ENCODE data around the gene EXOC2.

EXOC2 gene

GRCh38 chr6:692858-693722 is at the start of gene EXOC2:
Gene EXOC2 (minus strand): TSS chr6:693139. CDS start chr6:637818, 55,321 bp downstream.
- peak within 1 kb of the TSS; percentile 90 for H3K4me3 ChIP-seq (ENCODE audit: low read length)
- peak; percentile 83 for DNase-seq (ENCODE audit: low read depth)
- TF ChIP-seq CTCF (conservative IDR thresholded peaks at IDR 0.05; ENCODE audit: low read length) = peak; percentile 24

GRCh38 chr6:741410-742339 is 48.7 kb upstream of the EXOC2 start:
- no peak for TF ChIP-seq CTCF (conservative IDR thresholded peaks at IDR 0.05; ENCODE audit: low read length)
- DNase-seq (ENCODE audit: low read depth) = no peak
- no peak overlapping the region for H3K4me3 ChIP-seq (ENCODE audit: low read length)

- no peak overlapping the region for H3K4me3 ChIP-seq (ENCODE audit: low read length)
- no peak for TF ChIP-seq CTCF (conservative IDR thresholded peaks at IDR 0.05; ENCODE audit: low read length)
- no peak for DNase-seq (ENCODE audit: low read depth)
These were observed 43.9 kb upstream of the EXOC2 start for GRCh38 chr6:736657-737446.

GRCh38 chr6:733431-734219 is 40.7 kb upstream of the EXOC2 start:
- no peak for TF ChIP-seq CTCF (conservative IDR thresholded peaks at IDR 0.05; ENCODE audit: low read length)
- H3K4me3 ChIP-seq (ENCODE audit: low read length) = no peak overlapping the region
- DNase-seq (ENCODE audit: low read depth) = no peak

- no peak for TF ChIP-seq CTCF (conservative IDR thresholded peaks at IDR 0.05; ENCODE audit: low read length)
- no peak overlapping the region for H3K4me3 ChIP-seq (ENCODE audit: low read length)
- no peak for DNase-seq (ENCODE audit: low read depth)
These were observed 39.0 kb upstream of the EXOC2 start for GRCh38 chr6:731924-732323.

All from AG10803 (cell line).